Erythroblast (primary cell): ENCODE measurements around the gene XXYLT1.

Experiments used
- DNase-seq, 2 experiments: peaks; one replicate each; lab custom pipeline; 2025; lab: John Stamatoyannopoulos, UW
- GATA1 ChIP-seq: IDR thresholded peaks from 2 replicates; pipeline ENCODE4 v1.6.1; 2011; ENCODE audit warnings: low read depth, mild to moderate bottlenecking, control low read depth, low read length, moderate library complexity
- POLR2A ChIP-seq: IDR thresholded peaks from 2 replicates; pipeline ENCODE4 v1.6.1; 2011; ENCODE audit warnings: mild to moderate bottlenecking, low read length

XXYLT1 gene

DNA sequence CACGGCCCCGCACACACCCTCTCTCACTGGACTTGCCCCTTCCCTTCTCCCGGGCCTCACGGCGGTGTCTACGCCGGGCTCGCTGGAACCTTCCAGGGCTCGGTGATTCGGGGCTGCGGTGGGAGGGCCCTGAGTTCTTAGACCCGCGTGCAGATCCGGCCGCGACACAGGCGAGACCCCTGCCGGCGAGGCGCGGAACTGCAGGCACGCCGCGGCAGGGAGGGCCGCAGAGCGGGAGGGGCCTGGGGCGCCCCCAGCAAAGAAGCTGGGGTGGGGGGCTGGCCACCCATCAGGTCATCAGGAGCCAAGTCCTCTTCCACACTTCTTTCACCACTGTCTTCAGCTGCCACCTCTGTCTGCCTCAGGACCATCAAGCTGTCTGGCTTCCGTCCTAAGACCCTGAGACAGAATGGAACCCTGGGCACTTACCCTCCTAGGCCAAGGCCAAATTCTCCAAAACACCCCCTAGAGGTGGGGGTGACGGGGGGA is 164.5 kb downstream of the XXYLT1 start:
- peak; percentile 58 to 71 for DNase-seq
- TF ChIP-seq POLR2A, result no peak
- no peak for TF ChIP-seq GATA1

- no peak for DNase-seq
- no peak for TF ChIP-seq POLR2A
- no peak for TF ChIP-seq GATA1
Observed at GRCh38 chr3:195105841-195106417, 165.0 kb downstream of the XXYLT1 start.

GRCh38 chr3:195105389-195105788 is 165.6 kb downstream of the XXYLT1 start:
- DNase-seq, result no peak
- no peak for TF ChIP-seq GATA1
- TF ChIP-seq POLR2A, result no peak

DNA sequence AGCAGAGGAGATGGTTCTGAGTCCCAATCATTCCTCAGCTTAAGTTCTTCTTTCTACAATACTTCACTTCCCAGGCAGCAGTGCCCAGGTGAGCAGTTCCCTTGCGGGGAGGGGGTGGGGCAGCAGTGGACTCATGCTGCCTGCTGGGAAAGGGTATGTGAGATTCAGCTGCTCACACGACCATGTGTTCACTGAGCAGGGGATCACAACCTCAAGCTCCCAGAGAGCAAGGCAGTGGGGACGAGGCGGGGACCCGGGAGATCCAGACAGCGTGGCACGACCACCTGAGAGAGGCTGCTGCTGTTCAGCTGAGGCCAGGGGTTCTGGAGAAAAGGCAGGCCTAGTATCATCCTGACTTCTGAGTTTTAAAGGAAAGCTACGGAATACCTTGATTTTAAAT is 166.6 kb downstream of the XXYLT1 start:
- TF ChIP-seq GATA1 (no peak), POLR2A (no peak)
- no peak for DNase-seq

DNA sequence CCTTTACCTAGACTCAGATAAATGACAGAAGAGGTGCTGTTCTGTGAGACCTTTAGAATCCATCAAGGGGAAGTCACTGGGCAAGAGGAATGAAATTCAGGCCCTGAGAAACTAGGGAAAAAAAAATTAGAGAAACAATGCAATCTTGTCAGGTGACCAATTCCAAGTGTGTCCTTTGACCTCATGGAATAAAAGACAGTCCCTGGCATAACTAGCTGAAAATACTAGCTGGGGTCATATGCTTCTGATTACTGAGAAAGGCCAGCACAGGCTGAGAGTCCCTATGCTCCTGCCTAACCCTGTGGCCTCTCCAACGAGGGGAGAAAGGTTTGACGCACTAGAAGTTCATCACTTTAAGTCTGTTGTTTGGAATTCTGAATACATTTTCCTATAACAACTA is 167.3 kb downstream of the XXYLT1 start:
- TF ChIP-seq GATA1 (no peak), POLR2A (no peak)
- DNase-seq, result no peak

- DNase-seq, result peak; percentile 34 to 69
- TF ChIP-seq POLR2A, result no peak
- TF ChIP-seq GATA1, result no peak
Observed at GRCh38 chr3:195102609-195103467, 168.1 kb downstream of the XXYLT1 start.

DNA sequence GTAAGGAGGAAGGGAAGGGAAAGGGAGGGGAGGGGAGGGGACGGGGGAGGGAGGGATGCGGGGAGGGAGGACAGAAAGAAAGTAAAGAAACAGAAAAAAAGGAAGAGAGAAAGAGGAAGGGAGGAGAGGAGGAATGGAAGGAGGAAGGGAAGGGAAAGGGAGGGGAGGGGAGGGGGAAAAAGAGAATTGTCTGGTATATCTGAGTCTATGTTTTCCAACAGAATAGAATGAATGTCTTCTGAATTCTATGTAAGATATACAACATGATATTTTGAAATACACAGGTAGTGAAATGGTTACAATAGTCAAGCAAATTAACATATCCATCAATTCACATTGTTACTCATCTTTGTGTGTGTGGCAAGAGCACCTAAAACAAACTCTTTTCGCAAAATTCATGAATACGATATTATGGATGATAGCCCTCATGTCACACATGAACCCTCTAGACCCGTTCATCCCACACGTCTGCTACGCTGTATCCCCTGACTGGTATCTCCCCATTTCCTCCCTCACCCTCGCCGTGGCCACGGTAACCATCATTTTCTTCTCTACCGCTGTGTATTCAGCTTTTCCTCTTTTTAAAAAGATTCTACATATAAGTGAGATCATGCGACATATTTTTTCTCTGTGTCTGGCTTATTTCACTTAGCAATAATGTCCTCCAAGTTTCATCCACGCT is 168.9 kb downstream of the XXYLT1 start:
- TF ChIP-seq GATA1, result no peak
- TF ChIP-seq POLR2A, result no peak

DNA sequence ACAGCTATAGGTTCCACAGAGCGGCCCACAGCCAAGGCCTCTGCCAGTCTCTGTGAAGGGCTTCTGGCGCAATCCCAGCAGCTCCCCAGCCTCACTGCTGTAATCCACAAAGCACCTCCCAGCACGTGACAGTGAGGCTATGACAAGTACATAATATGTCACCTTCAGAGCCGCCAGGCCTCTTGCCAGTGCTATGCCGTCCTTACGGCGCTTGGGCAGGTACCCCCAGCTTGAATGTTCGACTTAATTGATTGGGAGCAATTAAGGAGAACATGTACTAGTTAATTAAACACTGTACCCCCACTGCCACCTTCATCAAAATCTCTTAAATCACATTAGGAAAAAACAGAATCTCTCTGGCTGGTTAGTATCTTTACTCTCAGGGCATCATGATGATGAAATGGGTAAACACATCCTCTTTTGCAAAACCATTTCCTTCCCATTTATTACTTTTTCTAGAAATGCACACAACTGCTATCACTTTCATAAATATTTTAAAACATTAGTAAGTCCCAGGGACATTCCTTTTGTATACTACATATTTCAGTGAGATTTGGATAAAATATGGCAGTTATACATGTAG is 169.9 kb downstream of the XXYLT1 start:
- DNase-seq, result peak in 1 of 2 experiments; percentile 13
- TF ChIP-seq GATA1, result no peak
- no peak for TF ChIP-seq POLR2A

More for the DNA sequence above, 168.9 kb downstream of the XXYLT1 start:
- no peak for DNase-seq

DNA sequence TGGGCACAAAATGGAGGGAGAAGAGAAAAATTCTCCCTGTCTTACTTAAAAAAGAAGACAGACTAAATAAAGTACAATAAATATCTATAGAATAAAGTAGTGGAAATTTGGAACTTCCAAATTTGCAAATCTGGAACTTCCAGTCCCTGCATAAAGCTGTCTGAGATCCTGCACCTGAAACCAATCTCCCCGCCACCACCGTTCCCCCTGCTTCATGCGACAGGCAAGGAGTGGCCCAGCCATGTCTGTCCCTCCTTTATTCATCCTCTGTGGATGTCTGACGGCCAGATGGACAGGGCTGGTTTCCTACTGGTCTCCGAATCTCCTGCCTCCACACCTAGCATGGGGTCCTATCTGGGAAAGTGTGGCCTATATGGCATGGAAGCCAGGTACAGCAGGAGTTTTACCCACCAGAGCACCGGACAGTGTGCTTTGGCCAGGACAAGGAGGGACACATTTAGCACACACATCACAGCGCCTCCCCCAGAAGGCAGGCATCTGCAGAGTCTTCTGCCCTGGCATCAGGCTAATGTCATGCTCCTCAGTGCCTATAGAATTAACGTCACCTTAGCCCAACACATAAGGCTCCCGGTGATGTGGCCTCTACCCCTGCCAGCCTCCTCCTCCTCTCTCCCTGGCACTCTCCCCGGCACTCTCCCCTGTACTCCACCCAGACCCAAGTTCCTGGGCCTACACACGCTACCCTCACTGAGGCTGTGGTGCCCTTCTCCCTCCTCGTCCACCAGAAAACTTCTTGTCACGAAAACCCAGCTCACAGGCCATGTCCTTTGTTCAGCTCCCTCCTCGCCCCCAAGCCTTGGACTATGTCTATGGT is 170.8 kb downstream of the XXYLT1 start:
- TF ChIP-seq POLR2A (no peak), GATA1 (no peak)
- DNase-seq, result no peak

DNA sequence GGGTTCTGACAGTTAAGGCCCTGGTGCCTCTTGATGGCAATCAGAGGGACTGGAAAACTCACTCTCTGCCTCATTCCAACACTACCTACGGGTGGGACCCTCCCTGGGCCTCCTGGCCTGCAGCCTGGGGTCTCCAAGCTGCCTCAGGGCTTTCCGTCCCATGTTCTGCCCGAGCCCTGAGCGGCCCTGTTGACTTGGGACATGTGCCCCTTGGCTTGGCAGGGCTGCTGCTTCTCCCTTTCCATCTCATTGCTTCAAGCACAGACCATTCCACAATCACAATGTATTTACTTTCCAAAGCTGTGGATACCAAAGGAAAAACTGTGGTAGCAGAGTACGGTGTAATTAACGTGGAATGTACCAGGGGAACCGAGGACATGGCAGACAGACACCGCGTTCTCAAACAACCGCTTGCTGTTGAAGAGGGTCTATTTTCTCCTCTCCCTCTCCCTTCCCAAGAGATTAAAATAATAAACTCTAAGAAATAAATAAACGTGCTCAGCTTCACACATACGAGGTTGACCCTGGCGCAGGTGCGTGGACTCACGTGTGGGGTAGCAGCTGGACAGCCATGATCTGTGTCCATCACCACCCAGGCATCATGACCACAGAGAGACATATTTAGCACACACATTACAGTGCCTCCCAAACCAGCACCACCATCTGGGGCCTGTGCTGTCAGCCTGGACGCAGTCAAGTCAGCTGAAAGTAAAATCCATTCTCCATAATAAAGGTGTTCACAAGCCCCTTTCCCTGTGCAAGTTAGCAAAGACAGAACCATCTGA is 172.0 kb downstream of the XXYLT1 start:
- no peak for DNase-seq
- no peak for TF ChIP-seq GATA1

- no peak for DNase-seq
- TF ChIP-seq POLR2A, result no peak
- TF ChIP-seq GATA1, result no peak
Observed at GRCh38 chr3:195097331-195098255, 173.4 kb downstream of the XXYLT1 start.
